HCT116 (cell line): ENCODE measurements around the gene GRIK3. TPM values are rescaled to one million over a fixed set of nuclear protein-coding genes. Genes with fewer than 3 reads are reported as not detected.

Experiments used
- ATAC-seq: fragments of 200-7000 bp; cut with Tn5 transposase; 2 replicates; pipeline ENCODE4 v1.9.1; 2020; ENCODE audit warnings: mild to moderate bottlenecking, moderate library complexity
- BruUV-seq: library from RNA; stranded (reverse); fragments of 400-500 nt; replicated peaks from 2 replicates; lab custom pipeline; 2021; lab: Mats Ljungman, UMichigan
- CTCF ChIA-PET: fragments of 300-600 bp; sonication (Branson Sonifier 250); formaldehyde crosslinking; loops from one replicate; lab custom pipeline; 2021; ENCODE audit warnings: antibody characterized with exemption; lab: Charles Lee
- POLR2A ChIA-PET: fragments of 300-600, 350-600 bp; sonication (Branson Sonifier 250); formaldehyde crosslinking; loops from one replicate; lab custom pipeline; 2021; ENCODE audit warnings: antibody characterized with exemption; lab: Charles Lee
- RAD21 ChIA-PET, 2 experiments: fragments of 300-600 bp; sonication (Branson Sonifier 250); formaldehyde crosslinking; loops; one replicate each; lab custom pipeline; 2023; ENCODE audit warnings: low total read pairs in 2 of 2; ENCODE audit not compliant: uncharacterized antibody in 2 of 2, unreplicated experiment in 2 of 2, low non-redundant PET in 1 of 2; lab: Charles Lee
- DNase-seq: peaks from one replicate; pipeline ENCODE4 v3.0.0-alpha.2; 2010; ENCODE audit warnings: low read depth, low spot score
- H2AFZ ChIP-seq: fragments of 200-600 bp; shearing (Covaris generic), sonication (generic); 2 replicates; pipeline ENCODE4 v1.6.1; 2017; ENCODE audit warnings: low read depth, mixed run types, mixed read lengths, antibody characterized with exemption, low read length; ENCODE audit not compliant: poor library complexity, severe bottlenecking
- H3K27ac ChIP-seq: 2 replicates; pipeline ENCODE4 v1.5.1; 2012; ENCODE audit warnings: low read depth, low read length
- H3K27me3 ChIP-seq: fragments of 200-600 bp; sonication (generic); 2 replicates; pipeline ENCODE4 v1.6.1; 2016; ENCODE audit warnings: mixed run types, low read length, mixed read lengths; ENCODE audit not compliant: insufficient read depth
- H3K36me3 ChIP-seq, 2 experiments: fragments of 200-500 bp in 1 of 2; fragments of 200-600 bp in 1 of 2; sonication (Bioruptor generic) in 1 of 2; sonication (generic) in 1 of 2; 2 replicates each; pipeline versions ENCODE4 v1.5.1 to v1.6.1; 2014 to 2016; ENCODE audit warnings: low read length in 2 of 2, inconsistent platforms in 1 of 2, mixed read lengths in 1 of 2, mixed run types in 1 of 2; ENCODE audit not compliant: insufficient read depth in 2 of 2, control insufficient read depth in 1 of 2
- H3K4me1 ChIP-seq, 2 experiments: fragments of 200-600 bp in 1 of 2; sonication (generic) in 1 of 2; 2 replicates each; pipeline versions ENCODE4 v1.5.1 to v1.6.1; 2012 to 2017; ENCODE audit warnings: low read length in 2 of 2, inconsistent platforms in 1 of 2, mild to moderate bottlenecking in 1 of 2, mixed read lengths in 1 of 2, mixed run types in 1 of 2, moderate library complexity in 1 of 2; ENCODE audit not compliant: insufficient read depth in 2 of 2, control insufficient read depth in 1 of 2
- H3K4me2 ChIP-seq: fragments of 200-600 bp; sonication (generic); 2 replicates; pipeline ENCODE4 v1.6.1; 2017; ENCODE audit warnings: mixed run types, low read length, mixed read lengths
- H3K4me3 ChIP-seq, 2 experiments: fragments of 200-600 bp in 1 of 2; sonication (generic) in 1 of 2; replicated peaks in 1 of 2; 2 replicates each; pipeline ENCODE4 v1.5.1; 2011 to 2016; ENCODE audit warnings: low read length in 2 of 2, control low read depth in 1 of 2, low read depth in 1 of 2, mild to moderate bottlenecking in 1 of 2, mixed read lengths in 1 of 2, mixed run types in 1 of 2
- H3K79me2 ChIP-seq: fragments of 200-600 bp; sonication (generic); 2 replicates; pipeline ENCODE4 v1.6.1; 2017; ENCODE audit warnings: mild to moderate bottlenecking, mixed run types, low read length, moderate library complexity, mixed read lengths; ENCODE audit not compliant: insufficient read depth
- H3K9ac ChIP-seq: fragments of 200-600 bp; sonication (generic); 2 replicates; pipeline ENCODE4 v1.6.1; 2016; ENCODE audit warnings: low read length, mixed read lengths
- H3K9me2 ChIP-seq: fragments of 200-600 bp; sonication (generic), shearing (Covaris generic); 2 replicates; pipeline ENCODE4 v1.6.1; 2017; ENCODE audit warnings: mixed run types, mild to moderate bottlenecking, moderate library complexity; ENCODE audit not compliant: insufficient read depth
- H3K9me3 ChIP-seq, 2 experiments: fragments of 200-500 bp in 1 of 2; fragments of 200-600 bp in 1 of 2; sonication (Bioruptor generic) in 1 of 2; sonication (generic) in 1 of 2; 2 replicates each; pipeline ENCODE4 v1.6.1; 2014 to 2017; ENCODE audit warnings: low read length in 2 of 2, mixed read lengths in 2 of 2, inconsistent platforms in 1 of 2, low read depth in 1 of 2, mild to moderate bottlenecking in 1 of 2, mixed run types in 1 of 2, moderate library complexity in 1 of 2; ENCODE audit not compliant: control insufficient read depth in 1 of 2, insufficient read depth in 1 of 2
- H4K20me1 ChIP-seq: fragments of 200-600 bp; sonication (generic), shearing (Covaris generic); 2 replicates; pipeline ENCODE4 v1.6.1; 2017; ENCODE audit warnings: mixed run types, mild to moderate bottlenecking, moderate library complexity; ENCODE audit not compliant: insufficient read depth
- POLR2A ChIP-seq: IDR thresholded peaks from 2 replicates; pipeline ENCODE4 v1.7.0; 2011; ENCODE audit warnings: borderline replicate concordance; ENCODE audit not compliant: insufficient read depth, insufficient read length; ENCODE audit errors: extremely low read depth
- POLR2AphosphoS5 ChIP-seq: IDR thresholded peaks from 2 replicates; pipeline ENCODE4 v1.6.1; 2011; ENCODE audit warnings: mild to moderate bottlenecking, low read depth, low read length, moderate library complexity
- REST ChIP-seq: IDR thresholded peaks from 2 replicates; pipeline ENCODE4 v1.6.1; 2012; ENCODE audit warnings: low read depth
- SIN3A ChIP-seq: IDR thresholded peaks from 2 replicates; pipeline ENCODE4 v1.6.1; 2012; ENCODE audit warnings: low read depth
- SP1 ChIP-seq: IDR thresholded peaks from 2 replicates; pipeline ENCODE4 v1.6.1; 2012; ENCODE audit warnings: low read depth
- SRF ChIP-seq: IDR thresholded peaks from 2 replicates; pipeline ENCODE4 v1.6.1; 2012; ENCODE audit warnings: low read depth
- TCF7L2 ChIP-seq: IDR thresholded peaks from 2 replicates; pipeline ENCODE4 v1.7.0; 2011; ENCODE audit warnings: borderline replicate concordance, inconsistent platforms; ENCODE audit not compliant: insufficient read depth, insufficient read length; ENCODE audit errors: extremely low read depth
- intact Hi-C: fragments of 100-400 bp; cut with micrococcal nuclease; formaldehyde crosslinking; loops from 2 replicates; pipeline ENCODE4 v1.10.0; 2022
- total RNA-seq: library from RNA; stranded (reverse); gene quantifications from one replicate; pipeline ENCODE4 v1.2.1, GENCODE V29; 2021; ENCODE audit not compliant: unreplicated experiment

Gene GRIK3
- total RNA-seq, 1 experiment from 2014 or later, result not detected

GRCh38 chr1:36971852-36972618 is 62.3 kb downstream of the GRIK3 start (continued):
- TF ChIP-seq SIN3A, result no peak

- RAD21 ChIA-PET, result no interaction called here
Measured at GRCh38 chr1:36968730-36969129, 65.6 kb downstream of the GRIK3 start.

GRCh38 chr1:36966242-36966641 is 68.1 kb downstream of the GRIK3 start:
- intact Hi-C loops, result no loop called here
- H3K27ac ChIP-seq, result no peak overlapping the region
- H3K27me3 ChIP-seq, result peaks cover 22% of the 10 kb centered on the region; the same call in 1 of the 2 replicates
- no peaks in the 10 kb centered on the region for H3K79me2 ChIP-seq
- POLR2A ChIA-PET, result no interaction called here
- no peak for DNase-seq
- CTCF ChIA-PET, result no interaction called here
- RAD21 ChIA-PET, result no interaction called here
- no peaks in the 10 kb centered on the region for H3K9me3 ChIP-seq
- BruUV-seq, result no TSS peak
- no peaks in the 10 kb centered on the region for H3K9me2 ChIP-seq
- H3K36me3 ChIP-seq, result no peaks in the 10 kb centered on the region
- H2AFZ ChIP-seq, result no peak overlapping the region
- H3K4me3 ChIP-seq, result no peak overlapping the region
- H4K20me1 ChIP-seq, result no peaks in the 10 kb centered on the region
- H3K4me2 ChIP-seq, result no peak overlapping the region
- no peaks in the 10 kb centered on the region for H3K4me1 ChIP-seq
- TF ChIP-seq REST, result peak; percentile 86
- no peak for TF ChIP-seq POLR2AphosphoS5
- H3K9ac ChIP-seq, result no peak overlapping the region
- no peak for ATAC-seq

More at GRCh38 chr1:36968730-36969129, 65.6 kb downstream of the GRIK3 start:
- no peaks in the 10 kb centered on the region for H3K36me3 ChIP-seq
- CTCF ChIA-PET, result no interaction called here
- H3K9me3 ChIP-seq, result no peaks in the 10 kb centered on the region
- ATAC-seq, result no peak
- H3K4me3 ChIP-seq, result no peak overlapping the region
- POLR2A ChIA-PET, result no interaction called here
- no peak overlapping the region for H3K4me2 ChIP-seq
- no peaks in the 10 kb centered on the region for H3K4me1 ChIP-seq
- H3K27me3 ChIP-seq, result peaks cover 14% of the 10 kb centered on the region; the same call in 1 of the 2 replicates
- H3K79me2 ChIP-seq, result no peaks in the 10 kb centered on the region
- no peak overlapping the region for H2AFZ ChIP-seq
- H3K27ac ChIP-seq, result no peak overlapping the region
- no TSS peak for BruUV-seq
- no peaks in the 10 kb centered on the region for H3K9me2 ChIP-seq
- intact Hi-C loops, result no loop called here
- no peak overlapping the region for H3K9ac ChIP-seq
- H4K20me1 ChIP-seq, result no peaks in the 10 kb centered on the region
- DNase-seq, result no peak
- TF ChIP-seq SRF (no peak), SIN3A (no peak), SP1 (no peak), TCF7L2 (no peak), POLR2A (no peak)
